Measurements from ENCODE around the gene LCN2. TPM values are rescaled to one million over a fixed set of nuclear protein-coding genes. Genes with fewer than 3 reads are reported as not detected.

Gene LCN2
- total and polyA plus RNA-seq, 9 of the 15 experiments (the other 6 are each of a cell fraction or from before 2014, with no cell fraction given): 0.10 to 1.2 (median 0.44) TPM; not detected in 1

- TF ChIP-seq KLF10 (CRISPR knock-in tag; IDR thresholded peaks at IDR 0.05) (no peak), ZNF512 (tag; IDR thresholded peaks at IDR 0.05) (no peak), ZNF589 (CRISPR knock-in tag; IDR thresholded peaks at IDR 0.05; ENCODE audit: low read depth) (0 out of 2 replicates have a peak, but pooled peaks have one; percentile 43), ZNF12 (CRISPR knock-in tag; IDR thresholded peaks at IDR 0.05) (peak; percentile 85; the same call in 1 of the 2 replicates), PHF21A (IDR thresholded peaks at IDR 0.05; ENCODE audit: borderline replicate concordance, low read depth) (peak; percentile 83; the same call in 1 of the 2 replicates), TRIM25 (IDR thresholded peaks at IDR 0.05; ENCODE audit: borderline replicate concordance) (no peak), ZNF263 (CRISPR knock-in tag; IDR thresholded peaks at IDR 0.05; ENCODE audit: borderline replicate concordance) (peak; percentile 23; the same call in 1 of the 2 replicates), CUX1 (CRISPR knock-in tag; IDR thresholded peaks at IDR 0.05) (peak; percentile 64; the same call in 1 of the 2 replicates), L3MBTL2 (IDR thresholded peaks at IDR 0.05) (peak; percentile 82), YY1 (IDR thresholded peaks at IDR 0.05; ENCODE audit: borderline replicate concordance in 1 of 3, control insufficient read depth in 1 of 3, extremely low read depth in 1 of 3, insufficient read depth in 3 of 3, insufficient read length in 1 of 3, insufficient replicate concordance in 2 of 3, low read depth in 1 of 3, low read length in 2 of 3) (peak in 2 of 3 experiments; percentile 54 to 62), XRCC5 (IDR thresholded peaks at IDR 0.05; ENCODE audit: low read depth, low read length) (no peak), ZNF3 (CRISPR knock-in tag; IDR thresholded peaks at IDR 0.05) (no peak), NFRKB (IDR thresholded peaks at IDR 0.05; ENCODE audit: low read depth) (no peak), ZNF212 (CRISPR knock-in tag; IDR thresholded peaks at IDR 0.05) (no peak), USF1 (CRISPR knock-in tag; IDR thresholded peaks at IDR 0.05) (peak; percentile 85), RBM22 (IDR thresholded peaks at IDR 0.05; ENCODE audit: low read depth, low read length, poor library complexity, severe bottlenecking) (no peak)
Observed at GRCh38 chr9:128115187-128116103, 33.8 kb upstream of the LCN2 start (continued).
